PC-3 (cell line): ENCODE measurements around the gene TESMIN. TPM values are rescaled to one million over a fixed set of nuclear protein-coding genes. Genes with fewer than 3 reads are reported as not detected.

Experiments used
- ATAC-seq: fragments of 200-7000 bp; cut with Tn5 transposase; 2 replicates; pipeline ENCODE4 v1.9.1; 2020; ENCODE audit warnings: mild to moderate bottlenecking, moderate library complexity
- BruUV-seq: library from RNA; stranded (reverse); fragments of 400-500 nt; replicated peaks from 2 replicates; lab custom pipeline; 2021; lab: Mats Ljungman, UMichigan
- CTCF ChIA-PET: fragments of 300-600 bp; sonication (Branson Sonifier 250); formaldehyde crosslinking; loops from one replicate; lab custom pipeline; 2022; ENCODE audit warnings: antibody characterized with exemption; lab: Charles Lee
- POLR2A ChIA-PET: fragments of 300-600 bp; sonication (Branson Sonifier 250); formaldehyde crosslinking; loops from one replicate; lab custom pipeline; 2022; ENCODE audit warnings: antibody characterized with exemption; ENCODE audit not compliant: unreplicated experiment; lab: Charles Lee
- DNase-seq: peaks from one replicate; pipeline ENCODE4 v3.0.0-alpha.2; 2015
- H2AFZ ChIP-seq: fragments of 300-600 bp; sonication (generic); 2 replicates; pipeline ENCODE4 v1.6.0; 2016; ENCODE audit warnings: antibody characterized with exemption, low read length
- H3F3A ChIP-seq: fragments of 300-600 bp; sonication (generic); one replicate; pipeline ENCODE4 v1.6.0; 2017; ENCODE audit warnings: antibody characterized with exemption, low read length, control low read depth, mild to moderate bottlenecking; ENCODE audit not compliant: unreplicated experiment
- H3K27ac ChIP-seq: fragments of 300-600 bp; sonication (generic); 2 replicates; pipeline ENCODE4 v1.5.1; 2016; ENCODE audit warnings: mild to moderate bottlenecking, low read length
- H3K27me3 ChIP-seq: fragments of 300-600 bp; sonication (generic); 2 replicates; pipeline ENCODE4 v1.6.1; 2016; ENCODE audit warnings: low read length, mixed read lengths
- H3K36me3 ChIP-seq: fragments of 300-600 bp; sonication (generic); 2 replicates; pipeline ENCODE4 v1.6.1; 2016; ENCODE audit warnings: low read depth, mixed run types, low read length, mixed read lengths
- H3K4me1 ChIP-seq: fragments of 300-600 bp; sonication (generic); 2 replicates; pipeline ENCODE4 v1.5.1; 2016; ENCODE audit warnings: low read length; ENCODE audit not compliant: insufficient read depth
- H3K4me2 ChIP-seq: fragments of 300-600 bp; sonication (generic); 2 replicates; pipeline ENCODE4 v1.6.0; 2016; ENCODE audit warnings: low read length
- H3K4me3 ChIP-seq: fragments of 300-600 bp; sonication (generic); 2 replicates; pipeline ENCODE4 v1.5.1; 2016; ENCODE audit warnings: mild to moderate bottlenecking, low read length, mixed read lengths
- H3K79me2 ChIP-seq: fragments of 300-600 bp; sonication (generic); 2 replicates; pipeline ENCODE4 v1.6.1; 2017; ENCODE audit warnings: low read length, mixed read lengths
- H3K9ac ChIP-seq: fragments of 300-600 bp; sonication (generic); 2 replicates; pipeline ENCODE4 v1.6.0; 2016; ENCODE audit warnings: mild to moderate bottlenecking, low read length
- H3K9me2 ChIP-seq: fragments of 300-600 bp; sonication (generic); replicated peaks from 2 replicates; pipeline ENCODE4 v1.6.1; 2016; ENCODE audit warnings: mixed run types, low read length, mixed read lengths
- H3K9me3 ChIP-seq: fragments of 300-600 bp; sonication (generic); 2 replicates; pipeline ENCODE4 v1.6.1; 2016; ENCODE audit warnings: low read length, mixed read lengths
- H4K20me1 ChIP-seq: fragments of 300-600 bp; sonication (generic); 2 replicates; pipeline ENCODE4 v1.6.1; 2016; ENCODE audit warnings: low read length, mixed read lengths
- EZH2 ChIP-seq: fragments of 300-600 bp; sonication (generic); IDR thresholded peaks from one replicate; pipeline ENCODE4 v1.6.1; 2017; ENCODE audit warnings: antibody characterized with exemption, mild to moderate bottlenecking, low read length; ENCODE audit not compliant: unreplicated experiment
- EZH2phosphoT487 ChIP-seq: fragments of 300-600 bp; sonication (generic); IDR thresholded peaks from 2 replicates; pipeline ENCODE4 v1.6.1; 2018; ENCODE audit warnings: mild to moderate bottlenecking, antibody characterized with exemption, low read length, borderline replicate concordance
- intact Hi-C: fragments of 100-400 bp; cut with micrococcal nuclease; formaldehyde crosslinking; loops from 2 replicates; pipeline ENCODE4 v1.9.0; 2023
- total RNA-seq: library from RNA; depleted of rRNA; stranded (reverse); fragments of >200 nt; gene quantifications from 2 replicates; pipeline ENCODE4 v1.2.3, GENCODE V29; 2014
- TF ChIP-seq, protein P1 (sequence below): fragments of 300-600 bp; sonication (generic); conservative IDR thresholded peaks from 2 replicates; pipeline ENCODE4 v1.5.1; 2017; ENCODE audit warnings: antibody characterized with exemption, low read depth, mild to moderate bottlenecking, low read length

Gene TESMIN
- total RNA-seq, 1 experiment from 2014 or later, result 25.8 TPM

DNA sequence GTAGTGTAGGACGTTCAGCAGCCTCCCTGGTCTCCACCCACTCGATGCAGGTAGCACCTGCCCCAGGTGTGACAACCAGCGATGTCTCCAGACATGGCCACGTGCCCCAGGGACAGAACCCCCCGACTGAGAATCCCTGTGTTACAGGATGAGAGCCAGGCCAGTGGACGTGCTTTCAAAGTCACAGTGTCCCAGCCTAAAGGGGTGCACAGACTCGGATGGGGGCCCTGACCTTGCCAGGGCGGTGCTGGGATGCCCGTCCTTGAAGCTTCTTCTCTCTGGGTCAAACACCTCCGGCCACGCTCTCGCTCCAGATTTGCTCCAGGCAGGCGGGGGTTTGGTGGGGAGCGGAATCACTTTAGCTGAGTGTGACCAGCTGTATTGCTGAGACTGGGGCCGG is 90.3 kb downstream of the TESMIN start:
- no peaks in the 10 kb centered on the region for H3K36me3 ChIP-seq
- H3F3A ChIP-seq, result no peaks in the 10 kb centered on the region
- H3K4me3 ChIP-seq, result no peak overlapping the region
- H2AFZ ChIP-seq, result no peak overlapping the region
- POLR2A ChIA-PET, result no interaction called here
- BruUV-seq, result no TSS peak
- no peaks in the 10 kb centered on the region for H4K20me1 ChIP-seq
- H3K4me2 ChIP-seq, result no peak overlapping the region
- intact Hi-C loops, result no loop called here
- ATAC-seq (no peak), DNase-seq (no peak)
- H3K9me3 ChIP-seq, result no peaks in the 10 kb centered on the region
- H3K9ac ChIP-seq, result no peak overlapping the region
- H3K9me2 ChIP-seq, result no peaks in the 10 kb centered on the region
- no peak overlapping the region for H3K27ac ChIP-seq
- H3K27me3 ChIP-seq, result peaks cover 8% of the 10 kb centered on the region; the same call in 1 of the 2 replicates
- TF ChIP-seq, protein P1, sequence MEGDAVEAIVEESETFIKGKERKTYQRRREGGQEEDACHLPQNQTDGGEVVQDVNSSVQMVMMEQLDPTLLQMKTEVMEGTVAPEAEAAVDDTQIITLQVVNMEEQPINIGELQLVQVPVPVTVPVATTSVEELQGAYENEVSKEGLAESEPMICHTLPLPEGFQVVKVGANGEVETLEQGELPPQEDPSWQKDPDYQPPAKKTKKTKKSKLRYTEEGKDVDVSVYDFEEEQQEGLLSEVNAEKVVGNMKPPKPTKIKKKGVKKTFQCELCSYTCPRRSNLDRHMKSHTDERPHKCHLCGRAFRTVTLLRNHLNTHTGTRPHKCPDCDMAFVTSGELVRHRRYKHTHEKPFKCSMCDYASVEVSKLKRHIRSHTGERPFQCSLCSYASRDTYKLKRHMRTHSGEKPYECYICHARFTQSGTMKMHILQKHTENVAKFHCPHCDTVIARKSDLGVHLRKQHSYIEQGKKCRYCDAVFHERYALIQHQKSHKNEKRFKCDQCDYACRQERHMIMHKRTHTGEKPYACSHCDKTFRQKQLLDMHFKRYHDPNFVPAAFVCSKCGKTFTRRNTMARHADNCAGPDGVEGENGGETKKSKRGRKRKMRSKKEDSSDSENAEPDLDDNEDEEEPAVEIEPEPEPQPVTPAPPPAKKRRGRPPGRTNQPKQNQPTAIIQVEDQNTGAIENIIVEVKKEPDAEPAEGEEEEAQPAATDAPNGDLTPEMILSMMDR, result no peak
- no peak for TF ChIP-seq EZH2phosphoT487
- no peak for TF ChIP-seq EZH2
- H3K4me1 ChIP-seq, result peaks cover 6% of the 10 kb centered on the region
- H3K79me2 ChIP-seq, result no peaks in the 10 kb centered on the region
- CTCF ChIA-PET, result no interaction called here

DNA sequence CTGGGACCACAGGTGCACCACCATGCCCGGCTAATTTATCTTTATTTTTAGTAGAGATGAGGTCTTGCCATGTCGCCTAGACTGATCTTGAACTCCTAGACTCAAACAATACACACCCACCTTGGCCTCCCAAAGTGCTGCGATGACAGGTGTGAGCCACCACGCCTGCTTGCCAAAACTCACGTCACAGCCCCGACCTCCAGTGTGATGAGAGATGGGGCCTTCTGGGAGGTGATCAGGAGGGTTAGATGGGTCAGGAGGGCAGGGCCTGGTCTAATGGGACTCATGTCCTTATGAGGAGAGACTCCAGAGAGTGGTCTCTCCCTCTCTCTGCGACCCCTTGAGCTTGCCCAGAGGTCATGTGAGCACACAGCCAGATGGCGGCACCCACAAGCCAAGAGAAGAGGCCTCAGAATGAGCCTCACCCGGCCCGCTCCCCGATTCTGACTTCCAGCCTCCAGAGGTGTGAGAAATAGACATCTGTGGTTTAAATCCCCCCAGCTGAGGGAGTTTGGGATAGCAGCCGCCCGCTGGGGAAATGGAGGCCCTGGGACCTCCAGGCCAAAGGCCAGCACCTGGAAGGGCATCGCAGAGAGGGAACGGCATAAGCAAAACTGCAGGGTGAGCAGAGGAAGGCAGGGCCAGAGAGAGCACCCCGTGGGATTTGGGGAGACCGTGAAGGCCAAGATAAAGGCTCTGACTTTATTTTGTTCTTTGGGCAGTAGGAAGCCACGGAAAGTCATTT is 91.1 kb downstream of the TESMIN start:
- H3K4me2 ChIP-seq, result no peak overlapping the region
- no peak overlapping the region for H3K27ac ChIP-seq
- DNase-seq (no peak), ATAC-seq (no peak)
- no peaks in the 10 kb centered on the region for H3K9me3 ChIP-seq
- H4K20me1 ChIP-seq, result no peaks in the 10 kb centered on the region
- ChIA-PET POLR2A (no interaction called here), CTCF (no interaction called here)
- peaks cover 8% of the 10 kb centered on the region; the same call in 1 of the 2 replicates for H3K27me3 ChIP-seq
- H3K79me2 ChIP-seq, result no peaks in the 10 kb centered on the region
- H3F3A ChIP-seq, result no peaks in the 10 kb centered on the region
- H2AFZ ChIP-seq, result no peak overlapping the region
- H3K4me1 ChIP-seq, result peaks cover 6% of the 10 kb centered on the region
- H3K36me3 ChIP-seq, result no peaks in the 10 kb centered on the region
- H3K9ac ChIP-seq, result no peak overlapping the region
- BruUV-seq, result no TSS peak
- intact Hi-C loops, result no loop called here
- TF ChIP-seq, protein P1, result no peak
- TF ChIP-seq EZH2phosphoT487 (no peak), EZH2 (no peak)
- H3K4me3 ChIP-seq, result no peak overlapping the region
- H3K9me2 ChIP-seq, result no peaks in the 10 kb centered on the region
